ENCODE data around the gene LRRC3C.
"Not testable (repeated sequence)": the region's sequence is repeated elsewhere in the genome, so short reads cannot be mapped to it uniquely, and the experiment has no call there.

Gene LRRC3C, protein sequence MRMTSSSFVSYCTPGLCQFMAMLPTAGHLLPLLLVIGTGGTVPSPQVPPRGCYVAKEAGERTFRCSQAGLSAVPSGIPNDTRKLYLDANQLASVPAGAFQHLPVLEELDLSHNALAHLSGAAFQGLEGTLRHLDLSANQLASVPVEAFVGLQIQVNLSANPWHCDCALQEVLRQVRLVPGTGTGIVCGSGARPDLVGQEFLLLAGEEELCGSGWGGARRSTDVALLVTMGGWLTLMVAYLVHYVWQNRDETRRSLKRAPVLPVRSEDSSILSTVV

GRCh38 chr17:39927101-39927928, at the start of gene LRRC3C, which contains the start of gene ORMDL3:
LRRC3C (plus strand) TSS chr17:39927732; CDS start chr17:39941524, 13,792 bp downstream.
ORMDL3 (minus strand) TSS chr17:39927601; CDS start chr17:39924203, 3,398 bp downstream.
- peak within 1 kb of the TSS; percentile 82 for H3K4me3 ChIP-seq (ENCODE audit: low read depth, low read length)
- H3K27me3 ChIP-seq (ENCODE audit: control insufficient read depth, insufficient read depth, low read length): no peaks in the 10 kb centered on the region
- H3K4me1 ChIP-seq (ENCODE audit: control insufficient read depth, insufficient read depth, low read length): peaks cover 24% of the 10 kb centered on the region
- peak within 1 kb of the TSS; percentile 74 for H3K9ac ChIP-seq (ENCODE audit: low read depth, low read length)
- H3K9me3 ChIP-seq (ENCODE audit: control insufficient read depth, insufficient read depth, low read length): no peaks in the 10 kb centered on the region
- H3K36me3 ChIP-seq (ENCODE audit: control insufficient read depth, insufficient read depth, low read length): peaks cover 17% of the 10 kb centered on the region

DNA sequence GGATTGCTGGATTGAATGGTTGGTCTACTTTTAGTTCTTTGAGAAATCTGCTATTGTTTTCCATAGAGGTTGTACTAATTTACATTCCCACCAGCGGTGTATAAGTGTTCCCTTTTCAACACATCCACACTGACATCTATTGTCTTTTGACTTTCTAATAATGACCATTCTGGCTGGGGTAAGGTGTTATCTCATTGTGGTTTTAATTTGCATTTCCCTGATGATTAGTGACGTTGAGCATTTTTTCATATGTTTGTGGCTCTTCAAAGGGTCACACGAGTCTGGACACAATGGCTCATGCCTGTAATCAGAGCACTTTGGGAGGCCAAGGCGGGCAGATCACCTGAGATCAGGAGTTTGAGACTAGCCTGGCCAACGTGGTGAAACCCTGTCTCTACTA, 41.4 kb upstream of the LRRC3C start:
- not testable (repeated sequence) for H3K9me3 ChIP-seq (ENCODE audit: control insufficient read depth, insufficient read depth, low read length); H3K36me3 ChIP-seq (ENCODE audit: control insufficient read depth, insufficient read depth, low read length); H3K4me3 ChIP-seq (ENCODE audit: low read depth, low read length); H3K4me1 ChIP-seq (ENCODE audit: control insufficient read depth, insufficient read depth, low read length); H3K9ac ChIP-seq (ENCODE audit: low read depth, low read length); H3K27me3 ChIP-seq (ENCODE audit: control insufficient read depth, insufficient read depth, low read length)

DNA sequence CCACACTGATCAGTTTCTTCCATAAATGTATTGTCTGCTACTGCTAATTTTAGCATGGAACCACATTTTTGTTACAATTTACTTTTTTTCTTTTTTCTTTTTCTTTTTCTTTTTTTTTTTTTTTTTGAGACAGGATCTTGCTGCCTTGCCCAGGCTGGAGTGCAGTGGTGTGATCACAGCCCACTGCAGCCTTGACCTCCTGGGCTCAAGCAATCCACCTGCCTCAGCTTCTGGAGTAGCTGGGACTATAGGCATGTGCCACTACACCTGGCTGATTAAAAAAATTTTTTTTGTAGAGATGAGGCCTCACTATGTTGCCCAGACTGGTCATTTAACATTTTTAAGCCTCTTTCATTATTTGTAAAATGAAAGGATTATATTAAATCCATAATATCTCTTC, 40.5 kb upstream of the LRRC3C start:
- no peaks in the 10 kb centered on the region for H3K9me3 ChIP-seq (ENCODE audit: control insufficient read depth, insufficient read depth, low read length)
- H3K4me3 ChIP-seq (ENCODE audit: low read depth, low read length): no peak overlapping the region
- H3K9ac ChIP-seq (ENCODE audit: low read depth, low read length): no peak overlapping the region
- no peaks in the 10 kb centered on the region for H3K4me1 ChIP-seq (ENCODE audit: control insufficient read depth, insufficient read depth, low read length)
- H3K27me3 ChIP-seq (ENCODE audit: control insufficient read depth, insufficient read depth, low read length): no peaks in the 10 kb centered on the region
- no peaks in the 10 kb centered on the region for H3K36me3 ChIP-seq (ENCODE audit: control insufficient read depth, insufficient read depth, low read length)

DNA sequence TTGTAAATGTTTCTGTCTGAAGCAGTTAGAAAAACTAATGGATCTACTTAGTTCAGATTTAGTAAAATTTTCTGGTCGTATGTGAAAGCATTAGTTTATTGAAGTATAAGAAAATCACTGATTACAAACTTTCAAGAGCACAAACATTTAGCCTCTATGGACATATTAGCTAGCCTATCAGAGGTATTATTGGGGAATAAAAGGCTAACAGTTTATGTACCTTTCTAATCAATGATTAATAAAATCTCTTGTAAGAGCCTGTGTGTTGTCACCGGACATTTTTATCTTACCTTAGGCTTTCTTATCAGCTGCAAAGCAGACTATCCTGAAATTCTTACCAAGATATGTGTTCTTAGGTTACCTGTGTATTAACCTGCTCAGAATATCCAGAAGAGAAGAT, 38.3 kb upstream of the LRRC3C start:
- no peaks in the 10 kb centered on the region for H3K36me3 ChIP-seq (ENCODE audit: control insufficient read depth, insufficient read depth, low read length)
- no peak overlapping the region for H3K4me3 ChIP-seq (ENCODE audit: low read depth, low read length)
- no peak overlapping the region for H3K9ac ChIP-seq (ENCODE audit: low read depth, low read length)
- H3K27me3 ChIP-seq (ENCODE audit: control insufficient read depth, insufficient read depth, low read length): peaks cover 6% of the 10 kb centered on the region
- no peaks in the 10 kb centered on the region for H3K4me1 ChIP-seq (ENCODE audit: control insufficient read depth, insufficient read depth, low read length)
- no peaks in the 10 kb centered on the region for H3K9me3 ChIP-seq (ENCODE audit: control insufficient read depth, insufficient read depth, low read length)

DNA sequence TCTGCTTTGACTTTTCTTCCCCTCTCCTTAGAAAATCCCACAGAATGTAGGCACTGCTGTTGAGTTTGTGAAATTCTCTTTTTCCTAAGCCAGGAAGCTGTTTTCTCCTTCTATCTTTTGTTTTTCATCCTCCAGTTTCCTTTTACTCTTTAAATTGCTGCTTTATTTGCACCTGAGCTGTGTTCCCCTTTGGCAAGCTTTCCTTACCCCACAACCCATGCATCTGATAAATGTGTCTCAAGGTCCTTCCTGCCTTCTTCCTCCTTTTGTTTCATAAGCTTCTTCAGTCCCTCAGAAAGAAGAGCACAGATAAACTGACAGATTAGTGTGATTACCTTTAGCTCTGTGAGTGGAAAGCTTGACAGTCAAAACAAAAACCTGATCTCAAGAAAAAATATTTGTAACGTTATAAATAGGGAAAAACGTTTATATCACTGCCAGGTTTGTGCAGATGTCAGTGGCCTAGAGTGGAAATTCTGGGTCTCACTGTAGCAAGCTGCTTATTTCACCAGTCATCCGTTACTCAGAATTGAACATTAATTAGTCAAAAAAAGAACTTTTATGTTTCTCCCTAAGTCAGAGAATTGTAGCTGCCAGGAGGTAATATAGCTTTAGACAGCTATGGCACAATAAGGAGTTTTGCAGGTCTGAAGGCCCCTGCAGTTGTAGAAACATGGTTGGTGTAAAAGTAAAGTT, 32.7 kb upstream of the LRRC3C start:
- H3K9me3 ChIP-seq (ENCODE audit: control insufficient read depth, insufficient read depth, low read length): no peaks in the 10 kb centered on the region
- no peaks in the 10 kb centered on the region for H3K36me3 ChIP-seq (ENCODE audit: control insufficient read depth, insufficient read depth, low read length)
- no peaks in the 10 kb centered on the region for H3K4me1 ChIP-seq (ENCODE audit: control insufficient read depth, insufficient read depth, low read length)
- peaks cover 6% of the 10 kb centered on the region for H3K27me3 ChIP-seq (ENCODE audit: control insufficient read depth, insufficient read depth, low read length)
- H3K4me3 ChIP-seq (ENCODE audit: low read depth, low read length): no peak overlapping the region
- H3K9ac ChIP-seq (ENCODE audit: low read depth, low read length): no peak overlapping the region

GRCh38 chr17:39898088-39898487, 29.4 kb upstream of the LRRC3C start:
- Histone ChIP-seq H3K9me3 (ENCODE audit: control insufficient read depth, insufficient read depth, low read length) (no peaks in the 10 kb centered on the region), H3K4me1 (ENCODE audit: control insufficient read depth, insufficient read depth, low read length) (no peaks in the 10 kb centered on the region), H3K4me3 (ENCODE audit: low read depth, low read length) (no peak overlapping the region), H3K27me3 (ENCODE audit: control insufficient read depth, insufficient read depth, low read length) (no peaks in the 10 kb centered on the region), H3K36me3 (ENCODE audit: control insufficient read depth, insufficient read depth, low read length) (no peaks in the 10 kb centered on the region), H3K9ac (ENCODE audit: low read depth, low read length) (no peak overlapping the region)

DNA sequence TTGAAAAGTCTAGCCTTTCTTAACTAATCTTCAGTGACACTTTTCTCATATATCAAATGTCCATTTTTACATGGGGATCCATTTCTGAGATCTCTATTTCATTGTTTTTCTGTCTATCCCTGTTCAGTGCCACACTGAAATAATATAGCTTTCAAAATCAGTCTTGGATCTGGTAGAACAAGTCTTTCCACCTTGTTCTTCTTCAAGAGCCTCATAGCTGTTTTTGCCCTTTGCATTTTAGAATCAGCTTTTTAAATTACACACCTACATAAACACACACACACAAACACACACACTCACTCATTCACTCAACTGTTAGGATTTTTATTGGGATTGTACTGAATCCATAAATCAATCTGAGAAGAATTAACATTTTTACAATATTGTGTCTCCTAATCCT, 28.3 kb upstream of the LRRC3C start:
- Histone ChIP-seq H3K4me3 (ENCODE audit: low read depth, low read length) (no peak overlapping the region), H3K9me3 (ENCODE audit: control insufficient read depth, insufficient read depth, low read length) (no peaks in the 10 kb centered on the region), H3K36me3 (ENCODE audit: control insufficient read depth, insufficient read depth, low read length) (no peaks in the 10 kb centered on the region), H3K4me1 (ENCODE audit: control insufficient read depth, insufficient read depth, low read length) (no peaks in the 10 kb centered on the region), H3K9ac (ENCODE audit: low read depth, low read length) (no peak overlapping the region), H3K27me3 (ENCODE audit: control insufficient read depth, insufficient read depth, low read length) (no peaks in the 10 kb centered on the region)

DNA sequence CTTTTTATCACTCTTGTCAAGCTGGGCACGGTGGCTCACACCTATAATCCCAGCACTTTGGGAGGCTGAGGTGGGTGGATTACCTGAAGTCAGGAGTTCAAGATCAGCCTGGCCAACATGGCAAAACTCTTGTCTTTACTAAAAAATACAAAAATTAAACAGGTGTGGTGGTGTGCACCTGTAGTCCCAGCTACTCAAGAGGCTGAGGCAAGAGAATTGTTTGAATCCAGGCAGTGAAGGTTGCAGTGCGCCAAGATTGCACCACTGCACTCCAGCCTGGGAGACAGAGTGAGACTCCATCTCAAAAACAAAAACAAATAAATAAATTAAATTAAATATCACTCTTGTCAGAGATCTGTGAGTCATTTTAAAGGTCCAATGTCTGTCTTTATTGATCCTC, 25.5 kb upstream of the LRRC3C start:
- H3K27me3 ChIP-seq (ENCODE audit: control insufficient read depth, insufficient read depth, low read length); H3K36me3 ChIP-seq (ENCODE audit: control insufficient read depth, insufficient read depth, low read length); H3K4me3 ChIP-seq (ENCODE audit: low read depth, low read length); H3K9me3 ChIP-seq (ENCODE audit: control insufficient read depth, insufficient read depth, low read length); H3K9ac ChIP-seq (ENCODE audit: low read depth, low read length); H3K4me1 ChIP-seq (ENCODE audit: control insufficient read depth, insufficient read depth, low read length): not testable (repeated sequence)

- no peaks in the 10 kb centered on the region for H3K36me3 ChIP-seq (ENCODE audit: control insufficient read depth, insufficient read depth, low read length)
- H3K27me3 ChIP-seq (ENCODE audit: control insufficient read depth, insufficient read depth, low read length): no peaks in the 10 kb centered on the region
- H3K4me3 ChIP-seq (ENCODE audit: low read depth, low read length): no peak overlapping the region
- H3K4me1 ChIP-seq (ENCODE audit: control insufficient read depth, insufficient read depth, low read length): no peaks in the 10 kb centered on the region
- no peaks in the 10 kb centered on the region for H3K9me3 ChIP-seq (ENCODE audit: control insufficient read depth, insufficient read depth, low read length)
- H3K9ac ChIP-seq (ENCODE audit: low read depth, low read length): no peak overlapping the region
These were observed 24.2 kb upstream of the LRRC3C start for GRCh38 chr17:39903158-39903884.

GRCh38 chr17:39904990-39905288, 22.6 kb upstream of the LRRC3C start:
- Histone ChIP-seq H3K4me1 (ENCODE audit: control insufficient read depth, insufficient read depth, low read length) (no peaks in the 10 kb centered on the region), H3K9me3 (ENCODE audit: control insufficient read depth, insufficient read depth, low read length) (no peaks in the 10 kb centered on the region), H3K9ac (ENCODE audit: low read depth, low read length) (no peak overlapping the region), H3K27me3 (ENCODE audit: control insufficient read depth, insufficient read depth, low read length) (no peaks in the 10 kb centered on the region), H3K36me3 (ENCODE audit: control insufficient read depth, insufficient read depth, low read length) (no peaks in the 10 kb centered on the region), H3K4me3 (ENCODE audit: low read depth, low read length) (no peak overlapping the region)

DNA sequence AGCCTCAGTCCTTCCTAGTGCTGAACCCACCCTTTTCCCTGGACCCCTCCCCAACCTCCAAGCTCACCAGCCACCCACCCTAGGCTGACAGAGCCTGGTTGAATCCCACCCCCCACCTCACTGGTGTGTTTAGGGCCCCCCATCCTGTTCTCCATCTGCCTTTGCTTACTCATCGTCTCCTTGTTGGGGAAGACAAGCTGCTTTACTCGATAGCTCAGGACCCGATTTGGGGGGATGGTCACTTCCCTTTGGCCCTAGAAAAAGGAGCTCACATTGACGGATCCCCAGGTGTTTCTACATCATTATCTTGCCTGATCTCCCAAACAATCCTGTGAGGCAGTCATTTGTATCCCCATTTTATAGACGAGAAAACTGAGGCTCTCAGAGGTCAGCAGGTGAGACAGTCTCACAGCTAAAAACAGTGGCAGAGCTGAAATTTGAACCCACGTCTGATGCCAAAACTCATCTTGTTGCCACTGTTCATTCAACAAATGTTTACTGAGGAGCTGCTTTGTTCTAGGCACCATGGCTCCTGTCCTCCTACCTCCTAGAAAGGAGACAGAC, 18.7 kb upstream of the LRRC3C start:
- Histone ChIP-seq H3K36me3 (ENCODE audit: control insufficient read depth, insufficient read depth, low read length) (no peaks in the 10 kb centered on the region), H3K4me1 (ENCODE audit: control insufficient read depth, insufficient read depth, low read length) (no peaks in the 10 kb centered on the region)

More for the DNA sequence above, 18.7 kb upstream of the LRRC3C start:
- no peaks in the 10 kb centered on the region for H3K27me3 ChIP-seq (ENCODE audit: control insufficient read depth, insufficient read depth, low read length)
- no peak overlapping the region for H3K9ac ChIP-seq (ENCODE audit: low read depth, low read length)
- H3K9me3 ChIP-seq (ENCODE audit: control insufficient read depth, insufficient read depth, low read length): no peaks in the 10 kb centered on the region
- no peak overlapping the region for H3K4me3 ChIP-seq (ENCODE audit: low read depth, low read length)

Measured in iPS-15b (cell line).